Activated CD4-positive, alpha-beta T cell treated with anti-CD3 and anti-CD28 coated beads for 36 hours (primary cell): ENCODE measurements around the gene LPO. TPM values are rescaled to one million over a fixed set of nuclear protein-coding genes. Genes with fewer than 3 reads are reported as not detected.

Experiments used
- ATAC-seq: fragments of 200-7000 bp; cut with Tn5 transposase; one replicate; pipeline ENCODE4 v1.10.0; 2021; ENCODE audit warnings: mild to moderate bottlenecking, moderate library complexity
- CTCF ChIA-PET: fragments of 350-600 bp; sonication (Branson Sonifier 250); formaldehyde crosslinking; loops from one replicate; lab custom pipeline; 2021; ENCODE audit warnings: antibody characterized with exemption; lab: Charles Lee
- POLR2A ChIA-PET: fragments of 350-600 bp; sonication (Branson Sonifier 250); formaldehyde crosslinking; loops from one replicate; lab custom pipeline; 2021; ENCODE audit warnings: antibody characterized with exemption, inconsistent platforms; lab: Charles Lee
- DNase-seq: peaks from one replicate; pipeline ENCODE4 v3.0.0-alpha.2; 2020
- H3K27ac Mint-ChIP-seq: one replicate; pipeline ENCODE4 v1.8.0; 2021; ENCODE audit warnings: mixed read lengths
- H3K27me3 Mint-ChIP-seq: one replicate; pipeline ENCODE4 v1.8.0; 2021; ENCODE audit warnings: mixed read lengths
- H3K36me3 Mint-ChIP-seq: one replicate; pipeline ENCODE4 v1.8.0; 2021; ENCODE audit warnings: low read depth, mixed read lengths
- H3K4me1 Mint-ChIP-seq: one replicate; pipeline ENCODE4 v1.8.0; 2021; ENCODE audit warnings: mixed read lengths
- H3K4me3 Mint-ChIP-seq: one replicate; pipeline ENCODE4 v1.8.0; 2021; ENCODE audit warnings: mild to moderate bottlenecking, moderate library complexity, mixed read lengths
- H3K9me3 Mint-ChIP-seq: one replicate; pipeline ENCODE4 v1.8.0; 2021; ENCODE audit warnings: low read depth, mixed read lengths
- intact Hi-C, 2 experiments: fragments of 100-400 bp; cut with DNase I in 1 of 2; cut with micrococcal nuclease in 1 of 2; formaldehyde crosslinking; loops; one replicate each; pipeline versions ENCODE4 v1.14.2 to v1.15.1; 2022 to 2024; cut with DNase I, micrococcal nuclease
- total RNA-seq, 2 experiments: library from RNA; stranded (reverse); gene quantifications; one replicate each; pipeline ENCODE4 v1.2.3, GENCODE V29; 2021

The LPO gene
- total RNA-seq, 2 experiments from 2014 or later = 0.14 TPM; not detected in 1

DNA sequence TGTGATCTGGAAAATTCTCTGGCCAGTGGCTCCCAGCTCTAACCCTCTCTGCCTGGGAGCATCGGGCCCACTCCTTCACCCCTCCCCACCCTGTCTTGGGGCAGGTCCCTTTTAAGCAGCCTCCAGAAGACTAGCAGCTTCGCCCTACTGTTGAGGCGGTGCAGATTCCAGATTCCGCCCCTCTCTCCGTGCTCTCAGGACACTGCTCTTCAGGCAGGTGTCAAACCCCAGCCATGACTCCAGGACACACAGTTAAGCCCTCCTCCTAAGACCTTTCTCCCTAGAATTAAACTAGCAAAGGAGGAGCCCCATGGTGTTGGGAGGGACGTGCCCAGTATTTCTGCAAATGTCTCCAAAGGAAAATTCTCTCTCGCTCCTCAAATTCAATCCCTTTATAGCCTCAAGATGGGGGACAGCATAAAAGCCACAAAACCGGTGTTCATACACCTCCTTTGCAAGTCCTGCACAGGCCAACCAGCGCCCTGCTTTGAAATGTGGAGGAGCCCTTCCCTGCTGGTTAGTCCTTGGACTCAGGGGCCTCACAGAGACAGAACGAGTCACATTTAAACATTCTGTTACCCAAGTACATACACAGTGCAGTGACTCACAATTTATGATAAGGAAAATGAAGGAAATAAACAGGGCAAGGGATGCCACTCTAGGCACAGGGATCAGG, 7.2 kb downstream of the LPO start:
- ChIA-PET CTCF (no interaction called here), POLR2A (no interaction called here)
- Mint-ChIP-seq H3K4me1 (peaks cover 17% of the 10 kb centered on the region), H3K36me3 (no peaks in the 10 kb centered on the region), H3K9me3 (no peaks in the 10 kb centered on the region), H3K4me3 (no peak overlapping the region), H3K27ac (no peak overlapping the region), H3K27me3 (peaks cover 38% of the 10 kb centered on the region)
- no peak for DNase-seq
- no peak for ATAC-seq
- intact Hi-C loops = no loop called here

DNA sequence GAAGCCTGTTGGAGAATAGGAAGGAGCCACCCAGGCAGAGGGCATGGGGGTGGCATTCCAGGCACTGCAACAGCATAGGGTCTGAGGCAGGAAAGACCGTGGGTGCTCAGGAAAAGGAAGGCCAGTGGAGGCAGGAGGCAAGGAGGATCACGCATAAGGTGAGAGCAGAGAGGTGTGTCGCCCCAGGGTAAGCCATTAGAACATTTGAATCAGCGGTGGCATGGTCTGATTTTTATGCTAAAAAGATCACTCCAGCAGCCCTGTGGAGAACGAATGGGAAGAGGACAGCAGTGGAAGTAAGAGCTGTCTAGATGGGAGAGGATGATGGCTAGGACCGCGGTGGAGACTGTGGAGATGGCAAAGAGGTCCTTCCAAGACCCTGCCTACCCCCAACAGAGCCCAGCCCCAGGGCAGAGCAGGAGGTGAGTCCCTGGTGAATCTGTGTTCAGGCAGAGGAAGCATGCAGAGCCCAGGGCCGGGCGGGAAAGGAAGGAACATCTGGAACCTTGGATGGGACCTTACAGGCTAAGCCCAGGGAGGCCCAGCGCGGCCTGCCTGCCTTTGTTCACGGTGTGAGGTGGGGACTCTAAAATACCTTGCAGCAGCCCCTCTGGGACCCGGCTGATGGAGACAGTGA, 7.8 kb downstream of the LPO start:
- H3K4me3 Mint-ChIP-seq = no peak overlapping the region
- H3K27me3 Mint-ChIP-seq = peaks cover 37% of the 10 kb centered on the region
- ATAC-seq (no peak), DNase-seq (no peak)
- no peak overlapping the region for H3K27ac Mint-ChIP-seq
- ChIA-PET CTCF (interaction anchor here (0.7 to 2.7 kb wide), 4 partner anchors 26 to 1306 kb away, joined by 3 to 7 read pairs (median 4); no protein-coding TSS in a partner anchor), POLR2A (no interaction called here)
- no peaks in the 10 kb centered on the region for H3K9me3 Mint-ChIP-seq
- intact Hi-C loops = no loop called here
- H3K36me3 Mint-ChIP-seq = no peaks in the 10 kb centered on the region
- H3K4me1 Mint-ChIP-seq = peaks cover 17% of the 10 kb centered on the region

DNA sequence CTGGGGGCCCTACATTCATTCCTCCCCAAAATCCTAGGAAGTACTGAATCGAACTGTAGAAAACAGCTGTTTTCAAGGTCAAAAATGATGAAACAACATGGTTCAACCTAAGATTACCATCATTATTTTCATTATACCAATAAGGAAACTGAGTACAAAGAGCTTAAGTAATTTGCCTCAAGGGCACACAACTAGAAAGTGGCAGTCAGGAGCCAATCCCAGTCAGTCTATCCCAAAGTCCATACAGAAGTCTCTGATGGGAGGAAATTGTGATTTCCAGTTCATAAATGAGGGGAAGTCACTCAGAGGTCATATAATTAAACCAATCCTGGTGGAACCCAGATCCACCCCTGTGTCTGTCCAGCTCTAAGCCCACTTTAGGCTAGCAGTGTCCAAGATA, 8.4 kb downstream of the LPO start:
- H3K4me3 Mint-ChIP-seq = no peak overlapping the region
- intact Hi-C loops = no loop called here
- peaks cover 37% of the 10 kb centered on the region for H3K27me3 Mint-ChIP-seq
- DNase-seq (no peak), ATAC-seq (no peak)
- CTCF ChIA-PET = interaction anchor here (0.6 to 2.7 kb wide), 6 partner anchors 17 to 1305 kb away, joined by 3 to 7 read pairs (median 4); no protein-coding TSS in a partner anchor
- peaks cover 17% of the 10 kb centered on the region for H3K4me1 Mint-ChIP-seq
- H3K27ac Mint-ChIP-seq = no peak overlapping the region
- H3K9me3 Mint-ChIP-seq = no peaks in the 10 kb centered on the region
- H3K36me3 Mint-ChIP-seq = no peaks in the 10 kb centered on the region
- POLR2A ChIA-PET = interaction anchor here (0.7 kb wide), 1 partner anchor 29 kb away, joined by 3 read pairs; no protein-coding TSS in a partner anchor

DNA sequence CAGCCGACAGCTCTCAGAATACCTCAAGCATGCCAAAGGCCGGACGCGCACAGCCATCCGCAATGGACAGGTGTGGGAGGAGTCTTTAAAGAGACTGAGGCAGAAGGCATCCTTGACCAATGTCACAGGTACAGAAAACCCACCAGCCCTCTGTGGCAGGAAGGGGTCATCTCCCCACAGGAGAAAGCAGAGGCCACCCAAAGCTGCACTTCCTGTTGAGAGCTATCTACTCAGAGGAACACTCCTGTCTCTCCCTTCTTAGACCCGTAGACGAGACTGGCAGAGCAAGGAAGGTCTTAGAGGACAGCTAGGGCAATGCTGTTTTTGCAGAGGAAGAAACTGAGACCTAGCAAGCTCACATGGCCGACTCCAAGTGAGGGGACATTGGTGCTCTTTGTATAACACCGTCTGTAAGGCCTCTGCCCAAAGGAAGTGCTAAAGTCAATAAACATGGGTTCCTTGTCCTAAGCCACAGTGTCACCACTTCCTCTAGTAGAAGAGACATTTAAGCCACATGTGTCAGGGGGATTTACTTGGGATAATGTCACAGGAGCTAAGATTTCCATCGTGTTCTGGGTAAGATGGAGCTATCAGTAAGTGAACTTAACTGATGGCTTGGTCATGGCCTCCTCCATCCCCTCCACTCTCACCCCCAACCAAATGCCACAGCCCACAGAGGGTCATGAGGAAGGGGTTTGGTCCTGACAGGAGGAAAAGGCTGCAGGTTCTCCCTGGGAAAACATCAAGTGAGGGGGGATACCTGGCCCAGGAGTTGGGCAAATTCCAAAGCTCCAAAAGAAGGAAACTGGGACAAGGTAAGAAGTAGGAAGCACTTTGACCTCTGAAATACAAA, 9.4 kb downstream of the LPO start:
- Mint-ChIP-seq H3K4me1 (peaks cover 13% of the 10 kb centered on the region), H3K36me3 (no peaks in the 10 kb centered on the region), H3K4me3 (no peak overlapping the region), H3K27me3 (peaks cover 41% of the 10 kb centered on the region), H3K9me3 (no peaks in the 10 kb centered on the region), H3K27ac (no peak overlapping the region)
- no peak for DNase-seq
- ATAC-seq = no peak
- CTCF ChIA-PET = interaction anchor here (0.6 to 2.7 kb wide), 12 partner anchors 9 to 241 kb away, joined by 3 to 8 read pairs (median 4); partner anchors contain the start of genes HSF5 and LPO
- POLR2A ChIA-PET = no interaction called here
- intact Hi-C loops = no loop called here

DNA sequence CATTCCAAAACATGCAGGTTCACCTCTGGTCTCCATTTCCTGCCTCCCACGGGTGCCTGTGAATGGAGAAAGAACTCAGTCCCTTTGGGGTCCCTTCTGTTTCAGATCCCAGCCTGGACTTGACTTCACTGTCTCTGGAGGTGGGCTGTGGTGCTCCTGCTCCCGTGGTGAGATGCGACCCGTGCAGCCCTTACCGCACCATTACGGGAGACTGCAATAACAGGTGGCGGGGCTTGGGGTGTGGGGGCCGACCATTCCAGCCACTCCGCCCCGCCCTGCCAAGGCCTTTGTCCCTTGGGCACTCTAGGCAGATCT, 10.5 kb downstream of the LPO start:
- Mint-ChIP-seq H3K4me3 (no peak overlapping the region), H3K9me3 (no peaks in the 10 kb centered on the region), H3K4me1 (peaks cover 11% of the 10 kb centered on the region), H3K27me3 (peaks cover 29% of the 10 kb centered on the region), H3K36me3 (no peaks in the 10 kb centered on the region), H3K27ac (no peak overlapping the region)
- no peak for ATAC-seq
- ChIA-PET CTCF (interaction anchor here (0.7 to 2.7 kb wide), 14 partner anchors 9 to 410 kb away, joined by 3 to 11 read pairs (median 7); partner anchors contain the start of gene HSF5), POLR2A (no interaction called here)
- DNase-seq = no peak
- intact Hi-C loops = loop anchor here in 1 of 2 experiments (1.0 kb wide), 1 partner anchor 198 kb away; no protein-coding TSS in a partner anchor

DNA sequence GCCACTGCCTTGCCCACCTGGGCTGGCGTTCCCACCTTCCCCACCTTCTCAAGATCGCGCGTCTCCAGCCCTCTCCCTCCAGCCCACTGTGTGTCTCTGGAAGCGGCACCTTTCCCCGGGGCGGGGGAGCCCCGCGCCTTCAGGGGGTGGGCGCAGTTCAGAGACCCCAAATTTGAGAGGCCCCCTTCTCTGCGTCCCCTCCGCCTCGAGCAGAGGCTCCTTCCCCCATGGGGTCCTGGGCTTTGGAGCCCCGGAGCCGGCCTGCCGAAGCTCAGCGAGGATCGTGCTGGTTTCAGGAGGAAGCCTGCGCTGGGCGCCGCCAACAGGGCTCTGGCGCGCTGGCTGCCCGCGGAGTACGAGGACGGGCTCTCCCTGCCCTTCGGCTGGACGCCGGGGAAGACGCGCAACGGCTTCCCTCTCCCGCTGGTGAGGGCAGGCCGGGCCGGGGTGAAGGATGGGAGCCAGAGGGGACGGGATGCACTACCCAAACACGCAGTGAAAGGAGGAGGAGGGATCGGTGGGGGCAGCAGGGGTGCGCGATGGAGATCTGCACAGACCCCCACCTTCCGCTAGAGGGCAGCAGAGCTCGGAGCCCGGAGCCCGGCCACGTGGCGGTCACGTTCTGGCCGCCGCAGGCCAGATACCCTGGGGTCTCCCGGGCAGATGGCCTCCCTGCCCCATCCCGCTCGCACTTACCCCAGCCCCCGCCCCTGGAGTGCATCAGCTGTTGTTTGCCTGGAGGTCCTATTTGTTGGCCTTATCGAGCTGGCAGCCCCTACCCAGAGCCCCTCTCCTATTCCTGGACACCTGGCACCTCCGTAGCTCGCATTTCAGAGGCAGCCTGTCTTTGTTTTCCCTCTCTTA, 11.1 kb downstream of the LPO start:
- Mint-ChIP-seq H3K36me3 (no peaks in the 10 kb centered on the region), H3K4me1 (peaks cover 11% of the 10 kb centered on the region), H3K4me3 (peak overlapping the region; percentile 64), H3K27me3 (peaks cover 27% of the 10 kb centered on the region), H3K9me3 (no peaks in the 10 kb centered on the region), H3K27ac (no peak overlapping the region)
- ATAC-seq = peak; percentile 92
- ChIA-PET POLR2A (interaction anchor here (0.6 to 1.2 kb wide), 2 partner anchors 30 to 165 kb away, joined by 3 read pairs; partner anchors contain the start of gene MKS1), CTCF (interaction anchor here (0.5 to 2.6 kb wide), 30 partner anchors 9 to 1958 kb away, joined by 3 to 11 read pairs (median 4); partner anchors contain the start of genes HSF5, LPO and RNF43)
- intact Hi-C loops = loop anchor here in 1 of 2 experiments (1.0 kb wide), 1 partner anchor 198 kb away; no protein-coding TSS in a partner anchor
- peak; percentile 85 for DNase-seq

DNA sequence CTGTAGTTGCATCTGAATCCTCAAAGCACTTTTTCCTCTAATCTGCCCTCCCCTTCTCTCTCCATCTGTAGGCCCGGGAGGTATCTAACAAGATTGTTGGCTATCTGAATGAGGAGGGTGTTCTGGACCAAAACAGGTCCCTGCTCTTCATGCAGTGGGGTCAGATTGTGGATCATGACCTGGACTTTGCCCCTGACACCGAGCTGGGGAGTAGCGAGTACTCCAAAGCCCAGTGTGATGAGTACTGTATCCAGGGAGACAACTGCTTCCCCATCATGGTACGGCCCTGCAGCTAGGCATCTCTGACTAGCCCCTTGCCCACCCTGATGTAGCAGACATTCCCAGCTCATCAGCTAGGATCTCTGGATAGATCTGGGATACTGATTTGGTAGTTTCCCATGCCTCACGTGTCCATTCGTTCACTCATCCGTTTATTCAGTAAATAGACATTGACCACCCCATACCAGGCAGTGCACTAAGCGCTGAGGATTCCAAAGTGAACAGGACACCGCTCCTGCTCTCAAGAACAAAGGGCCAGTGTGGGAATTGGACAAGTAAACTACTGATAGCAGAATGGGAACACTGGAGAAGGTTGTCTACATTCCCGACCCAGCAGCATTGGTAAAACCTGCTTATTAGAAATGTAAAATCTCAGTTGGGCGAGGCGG, 12.1 kb downstream of the LPO start:
- H3K4me3 Mint-ChIP-seq = no peak overlapping the region
- H3K27ac Mint-ChIP-seq = no peak overlapping the region
- intact Hi-C loops = no loop called here
- H3K4me1 Mint-ChIP-seq = peaks cover 13% of the 10 kb centered on the region
- peaks cover 31% of the 10 kb centered on the region for H3K27me3 Mint-ChIP-seq
- H3K36me3 Mint-ChIP-seq = no peaks in the 10 kb centered on the region
- H3K9me3 Mint-ChIP-seq = no peaks in the 10 kb centered on the region
- POLR2A ChIA-PET = interaction anchor here (1.2 kb wide), 1 partner anchor 31 kb away, joined by 3 read pairs; the partner anchor contains the start of gene MKS1
- DNase-seq (no peak), ATAC-seq (no peak)
- CTCF ChIA-PET = interaction anchor here (0.5 to 2.6 kb wide), 25 partner anchors 8 to 1959 kb away, joined by 3 to 11 read pairs (median 4); partner anchors contain the start of genes HSF5, LPO and RNF43

DNA sequence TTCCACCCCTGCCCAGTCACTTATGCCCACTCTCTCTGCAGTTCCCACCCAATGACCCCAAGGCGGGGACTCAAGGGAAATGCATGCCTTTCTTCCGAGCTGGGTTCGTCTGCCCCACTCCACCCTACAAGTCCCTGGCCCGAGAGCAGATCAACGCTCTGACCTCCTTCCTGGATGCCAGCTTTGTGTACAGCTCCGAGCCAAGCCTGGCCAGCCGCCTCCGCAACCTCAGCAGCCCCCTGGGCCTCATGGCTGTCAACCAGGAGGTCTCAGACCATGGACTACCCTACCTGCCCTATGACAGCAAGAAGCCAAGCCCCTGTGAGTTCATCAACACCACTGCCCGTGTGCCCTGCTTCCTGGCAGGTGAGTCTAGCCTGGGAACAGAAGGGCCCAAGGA, 13.8 kb downstream of the LPO start:
- Mint-ChIP-seq H3K27ac (no peak overlapping the region), H3K36me3 (no peaks in the 10 kb centered on the region)
- intact Hi-C loops = no loop called here

DNA sequence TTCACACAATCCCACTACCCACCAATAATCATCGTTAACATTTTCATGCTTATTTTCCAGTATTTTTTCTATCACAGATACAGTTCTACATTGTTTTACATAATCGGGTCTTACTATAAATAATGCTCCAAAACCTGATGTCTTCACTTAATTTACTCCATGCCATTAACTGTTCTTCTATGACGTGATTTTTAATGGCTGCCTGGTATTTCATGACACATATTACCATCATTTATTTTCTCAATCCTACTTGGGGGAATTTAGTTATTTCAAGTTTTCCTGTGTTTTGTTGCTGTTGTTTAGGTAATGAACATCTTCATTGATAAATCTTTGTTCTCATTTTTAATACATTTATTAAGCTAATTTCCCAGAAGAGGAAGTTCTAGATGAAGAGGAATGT, 14.7 kb downstream of the LPO start:
- DNase-seq (no peak), ATAC-seq (no peak)
- no peaks in the 10 kb centered on the region for H3K9me3 Mint-ChIP-seq
- POLR2A ChIA-PET = no interaction called here
- no peak overlapping the region for H3K27ac Mint-ChIP-seq
- H3K4me1 Mint-ChIP-seq = peaks cover 8% of the 10 kb centered on the region
- intact Hi-C loops = no loop called here
- peaks cover 28% of the 10 kb centered on the region for H3K27me3 Mint-ChIP-seq
- CTCF ChIA-PET = interaction anchor here (0.6 kb wide), 1 partner anchor 137 kb away, joined by 3 read pairs; no protein-coding TSS in a partner anchor
- H3K4me3 Mint-ChIP-seq = no peak overlapping the region
- no peaks in the 10 kb centered on the region for H3K36me3 Mint-ChIP-seq

More for the DNA sequence above, 13.8 kb downstream of the LPO start:
- DNase-seq (no peak), ATAC-seq (no peak)
- POLR2A ChIA-PET = no interaction called here
- Mint-ChIP-seq H3K4me3 (no peak overlapping the region), H3K27me3 (peaks cover 26% of the 10 kb centered on the region), H3K4me1 (peaks cover 13% of the 10 kb centered on the region), H3K9me3 (no peaks in the 10 kb centered on the region)
- CTCF ChIA-PET = interaction anchor here (0.7 kb wide), 2 partner anchors 76 to 536 kb away, joined by 3 read pairs; no protein-coding TSS in a partner anchor

DNA sequence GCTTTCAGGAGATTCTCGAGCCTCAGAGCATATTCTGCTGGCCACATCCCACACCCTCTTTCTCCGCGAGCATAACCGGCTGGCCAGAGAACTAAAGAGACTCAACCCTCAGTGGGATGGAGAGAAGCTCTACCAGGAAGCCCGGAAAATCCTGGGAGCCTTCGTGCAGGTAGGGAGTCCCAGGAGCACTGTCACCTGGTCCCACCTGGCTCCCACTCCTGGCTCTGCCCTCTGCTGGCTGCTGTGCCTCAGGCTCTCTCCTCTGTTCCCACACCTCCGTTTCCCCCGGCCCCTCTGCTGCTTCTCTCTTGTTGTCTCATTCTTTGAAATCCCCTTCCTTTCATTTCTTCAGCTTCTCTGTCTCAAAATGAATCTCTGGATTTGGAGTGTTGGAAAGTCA, 16.4 kb downstream of the LPO start:
- DNase-seq (no peak), ATAC-seq (no peak)
- H3K4me3 Mint-ChIP-seq = no peak overlapping the region
- no peaks in the 10 kb centered on the region for H3K36me3 Mint-ChIP-seq
- H3K4me1 Mint-ChIP-seq = peaks cover 2% of the 10 kb centered on the region
- H3K27me3 Mint-ChIP-seq = peaks cover 25% of the 10 kb centered on the region
- H3K27ac Mint-ChIP-seq = no peak overlapping the region
- POLR2A ChIA-PET = no interaction called here
- intact Hi-C loops = no loop called here
- no peaks in the 10 kb centered on the region for H3K9me3 Mint-ChIP-seq
- CTCF ChIA-PET = interaction anchor here (1.4 kb wide), 1 partner anchor 63 kb away, joined by 3 read pairs; no protein-coding TSS in a partner anchor
